ENCODE results near the gene NUP98. TPM values are rescaled to one million over a fixed set of nuclear protein-coding genes. Genes with fewer than 3 reads are reported as not detected.
"Not testable (repeated sequence)": the region's sequence is repeated elsewhere in the genome, so short reads cannot be mapped to it uniquely, and the experiment has no call there.

NUP98 gene
- total RNA-seq, 1 experiment from 2014 or later, result 114 TPM

DNA sequence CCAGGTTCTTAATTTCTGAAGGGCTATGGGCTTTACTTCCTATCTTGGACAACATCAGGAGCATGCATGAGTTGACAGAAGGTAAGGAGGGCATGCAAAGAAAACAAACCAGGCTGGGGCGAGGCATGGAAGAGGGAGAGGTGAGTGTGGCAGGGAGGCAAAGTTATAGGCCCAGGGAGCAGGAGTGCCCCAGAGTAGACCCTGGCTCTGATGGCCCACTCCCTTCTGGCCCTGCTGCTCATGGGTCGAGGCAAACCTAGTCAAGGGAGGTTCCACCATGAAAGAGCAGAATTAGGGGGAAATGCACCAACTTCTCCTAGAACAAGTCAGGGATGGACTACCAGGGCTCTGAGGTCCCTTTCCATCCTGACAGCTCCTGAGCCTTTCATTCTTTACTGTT, 136.4 kb downstream of the NUP98 start:
- Mint-ChIP-seq H3K27ac (ENCODE audit: unreplicated experiment) (no peak overlapping the region), H3K9me3 (ENCODE audit: low read depth, unreplicated experiment) (peaks cover 6% of the 10 kb centered on the region), H3K36me3 (ENCODE audit: insufficient read depth, unreplicated experiment) (peaks cover 11% of the 10 kb centered on the region), H3K4me3 (ENCODE audit: low read depth, unreplicated experiment) (no peak overlapping the region), H3K27me3 (ENCODE audit: unreplicated experiment) (peaks cover 16% of the 10 kb centered on the region), H3K4me1 (ENCODE audit: low read depth, unreplicated experiment) (no peaks in the 10 kb centered on the region)
- no peak for DNase-seq
- BruUV-seq (replicated peaks), result no TSS peak
- no peak for TF ChIP-seq CTCF (IDR thresholded peaks at IDR 0.05; ENCODE audit: unreplicated experiment)
- intact Hi-C loops (cut with micrococcal nuclease; ENCODE audit: unreplicated experiment), result no loop called here
- CTCF ChIA-PET, result no interaction called here

- H3K36me3 Mint-ChIP-seq (ENCODE audit: insufficient read depth, unreplicated experiment), result peaks cover 4% of the 10 kb centered on the region
- BruUV-seq (replicated peaks), result no TSS peak
- intact Hi-C loops (cut with micrococcal nuclease; ENCODE audit: unreplicated experiment), result no loop called here
- no peaks in the 10 kb centered on the region for H3K4me1 Mint-ChIP-seq (ENCODE audit: low read depth, unreplicated experiment)
- peaks cover 6% of the 10 kb centered on the region for H3K9me3 Mint-ChIP-seq (ENCODE audit: low read depth, unreplicated experiment)
- TF ChIP-seq CTCF (IDR thresholded peaks at IDR 0.05; ENCODE audit: unreplicated experiment), result no peak
- no peak overlapping the region for H3K27ac Mint-ChIP-seq (ENCODE audit: unreplicated experiment)
- peaks cover 16% of the 10 kb centered on the region for H3K27me3 Mint-ChIP-seq (ENCODE audit: unreplicated experiment)
- no peak overlapping the region for H3K4me3 Mint-ChIP-seq (ENCODE audit: low read depth, unreplicated experiment)
- no peak for DNase-seq
- CTCF ChIA-PET, result no interaction called here
Observed at GRCh38 chr11:3659595-3660515, 137.5 kb downstream of the NUP98 start.

DNA sequence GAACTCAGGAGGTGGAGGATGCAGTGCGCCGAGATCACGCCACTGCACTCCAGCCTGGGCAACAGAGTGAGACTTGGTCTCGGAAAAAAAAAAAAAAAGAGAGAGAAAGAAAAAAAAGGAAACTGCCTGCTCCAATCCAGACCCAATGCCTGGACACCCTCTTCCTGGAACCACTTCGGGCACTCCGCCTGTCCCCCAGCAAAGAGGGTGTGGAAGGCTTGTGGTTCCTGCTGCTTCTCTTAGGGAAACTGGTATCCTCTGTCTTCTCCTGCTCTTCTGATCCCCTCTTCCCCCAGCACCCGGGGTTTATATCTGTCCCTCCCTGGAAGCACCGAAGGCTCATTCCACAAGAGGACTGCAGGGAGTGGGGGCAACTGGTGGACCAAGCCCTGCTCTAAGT, 139.1 kb downstream of the NUP98 start:
- Mint-ChIP-seq H3K4me1 (ENCODE audit: low read depth, unreplicated experiment) (no peaks in the 10 kb centered on the region), H3K9me3 (ENCODE audit: low read depth, unreplicated experiment) (peaks cover 6% of the 10 kb centered on the region), H3K27ac (ENCODE audit: unreplicated experiment) (no peak overlapping the region), H3K27me3 (ENCODE audit: unreplicated experiment) (peaks cover 16% of the 10 kb centered on the region), H3K4me3 (ENCODE audit: low read depth, unreplicated experiment) (no peak overlapping the region), H3K36me3 (ENCODE audit: insufficient read depth, unreplicated experiment) (no peaks in the 10 kb centered on the region)
- BruUV-seq (replicated peaks), result no TSS peak
- CTCF ChIA-PET, result no interaction called here
- TF ChIP-seq CTCF (IDR thresholded peaks at IDR 0.05; ENCODE audit: unreplicated experiment), result no peak
- no peak for DNase-seq
- intact Hi-C loops (cut with micrococcal nuclease; ENCODE audit: unreplicated experiment), result no loop called here

DNA sequence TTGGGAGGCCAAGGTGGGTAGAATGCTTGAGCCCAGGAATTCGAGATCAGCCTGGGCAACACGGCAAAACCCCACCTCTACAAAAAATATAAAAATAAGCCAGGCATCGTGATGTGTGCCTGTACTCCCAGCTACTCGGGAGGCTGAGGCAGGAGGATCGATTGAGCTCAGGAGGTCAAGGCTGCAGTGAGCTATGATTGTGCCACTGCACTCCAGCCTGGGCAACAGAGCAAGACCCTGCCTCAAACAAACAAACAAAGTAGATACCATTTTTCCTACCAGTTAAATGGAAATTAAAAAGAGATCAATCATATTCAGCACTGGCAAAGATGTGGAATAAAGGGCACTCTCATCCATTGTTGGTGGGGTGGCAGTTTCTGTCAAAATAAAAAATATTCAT, 140.0 kb downstream of the NUP98 start:
- H3K36me3 Mint-ChIP-seq (ENCODE audit: insufficient read depth, unreplicated experiment); H3K9me3 Mint-ChIP-seq (ENCODE audit: low read depth, unreplicated experiment); H3K4me3 Mint-ChIP-seq (ENCODE audit: low read depth, unreplicated experiment); H3K4me1 Mint-ChIP-seq (ENCODE audit: low read depth, unreplicated experiment); CTCF ChIA-PET; BruUV-seq (replicated peaks); DNase-seq; H3K27ac Mint-ChIP-seq (ENCODE audit: unreplicated experiment); intact Hi-C loops (cut with micrococcal nuclease; ENCODE audit: unreplicated experiment): not testable (repeated sequence)
- H3K27me3 Mint-ChIP-seq (ENCODE audit: unreplicated experiment), result peaks cover 16% of the 10 kb centered on the region

GRCh38 chr11:3655547-3655946, 141.8 kb downstream of the NUP98 start:
- Mint-ChIP-seq H3K4me1 (ENCODE audit: low read depth, unreplicated experiment) (no peaks in the 10 kb centered on the region), H3K4me3 (ENCODE audit: low read depth, unreplicated experiment) (no peak overlapping the region), H3K9me3 (ENCODE audit: low read depth, unreplicated experiment) (peaks cover 3% of the 10 kb centered on the region), H3K27ac (ENCODE audit: unreplicated experiment) (no peak overlapping the region), H3K36me3 (ENCODE audit: insufficient read depth, unreplicated experiment) (no peaks in the 10 kb centered on the region), H3K27me3 (ENCODE audit: unreplicated experiment) (peaks cover 16% of the 10 kb centered on the region)
- intact Hi-C loops (cut with micrococcal nuclease; ENCODE audit: unreplicated experiment), result no loop called here
- no peak for TF ChIP-seq CTCF (IDR thresholded peaks at IDR 0.05; ENCODE audit: unreplicated experiment)
- CTCF ChIA-PET, result interaction anchor here (0.6 kb wide), 1 partner anchor 11 kb away, joined by 3 read pairs; no protein-coding TSS in a partner anchor
- no TSS peak for BruUV-seq (replicated peaks)
- no peak for DNase-seq

DNA sequence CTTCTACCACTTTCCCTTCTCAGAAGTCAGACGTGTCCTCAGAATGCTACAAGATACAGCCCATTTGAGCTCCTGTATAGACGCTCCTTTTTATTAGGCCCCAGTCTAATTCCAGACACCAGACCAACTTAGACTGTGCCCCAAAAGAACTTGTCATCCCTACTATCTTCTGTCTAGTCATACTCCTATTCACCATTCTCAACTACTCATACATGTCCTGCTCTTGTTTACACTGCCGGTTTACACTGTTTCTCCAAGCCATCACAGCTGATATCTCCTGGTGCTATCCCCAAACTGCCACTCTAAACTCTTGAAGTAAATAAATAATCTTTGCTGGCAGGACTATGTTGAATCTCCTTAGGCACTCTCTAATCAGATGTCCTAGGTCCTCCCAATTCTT, 144.8 kb downstream of the NUP98 start:
- H3K4me3 Mint-ChIP-seq (ENCODE audit: low read depth, unreplicated experiment); intact Hi-C loops (cut with micrococcal nuclease; ENCODE audit: unreplicated experiment); H3K9me3 Mint-ChIP-seq (ENCODE audit: low read depth, unreplicated experiment); CTCF ChIA-PET; BruUV-seq (replicated peaks); H3K36me3 Mint-ChIP-seq (ENCODE audit: insufficient read depth, unreplicated experiment); H3K4me1 Mint-ChIP-seq (ENCODE audit: low read depth, unreplicated experiment); H3K27me3 Mint-ChIP-seq (ENCODE audit: unreplicated experiment); DNase-seq; H3K27ac Mint-ChIP-seq (ENCODE audit: unreplicated experiment): not testable (repeated sequence)

- intact Hi-C loops (cut with micrococcal nuclease; ENCODE audit: unreplicated experiment); CTCF ChIA-PET: not testable (repeated sequence)
Observed at GRCh38 chr11:3649374-3649773, 148.0 kb downstream of the NUP98 start.

More at GRCh38 chr11:3649374-3649773, 148.0 kb downstream of the NUP98 start:
- not testable (repeated sequence) for DNase-seq; H3K36me3 Mint-ChIP-seq (ENCODE audit: insufficient read depth, unreplicated experiment); H3K4me3 Mint-ChIP-seq (ENCODE audit: low read depth, unreplicated experiment); H3K27ac Mint-ChIP-seq (ENCODE audit: unreplicated experiment); BruUV-seq (replicated peaks); H3K9me3 Mint-ChIP-seq (ENCODE audit: low read depth, unreplicated experiment)
- Mint-ChIP-seq H3K27me3 (ENCODE audit: unreplicated experiment) (peaks cover 10% of the 10 kb centered on the region), H3K4me1 (ENCODE audit: low read depth, unreplicated experiment) (peaks cover 10% of the 10 kb centered on the region)
